Activated T-cell treated with anti-CD3 and anti-CD28 coated beads, Interleukin-2, amount 50 U/mL, for 72 hours (primary cell): ENCODE data around the gene ZNF644. TPM values are rescaled to one million over a fixed set of nuclear protein-coding genes. Genes with fewer than 3 reads are reported as not detected.
"Not testable (repeated sequence)": the region's sequence is repeated elsewhere in the genome, so short reads cannot be mapped to it uniquely, and the experiment has no call there.

Experiments
- ATAC-seq, 2 donors: fragments of 150-1000 bp; cut with Tn5 transposase; replicated peaks in 1 of 2; 2 replicates each; pipeline ENCODE4 v1.10.0; 2021; ENCODE audit warnings: moderate library complexity in 2 of 2, mild to moderate bottlenecking in 1 of 2
- DNase-seq, 2 donors: peaks; one replicate each; pipeline ENCODE4 v3.0.0; 2021 to 2022; ENCODE audit warnings: mixed read lengths in 1 of 2
- H3K27ac Mint-ChIP-seq: one replicate; pipeline ENCODE4 v1.8.0; 2022; ENCODE audit warnings: mild to moderate bottlenecking, moderate library complexity, mixed read lengths
- H3K27me3 Mint-ChIP-seq: one replicate; pipeline ENCODE4 v1.8.0; 2022; ENCODE audit warnings: low read depth, mixed read lengths
- H3K36me3 Mint-ChIP-seq, 2 donors: one replicate each; pipeline ENCODE4 v1.8.0; 2022; ENCODE audit warnings: mixed read lengths in 2 of 2, mild to moderate bottlenecking in 1 of 2; ENCODE audit not compliant: insufficient read depth in 2 of 2
- H3K4me1 Mint-ChIP-seq: one replicate; pipeline ENCODE4 v1.8.0; 2022; ENCODE audit warnings: low read depth, mixed read lengths
- H3K4me3 Mint-ChIP-seq, 2 donors: one replicate each; pipeline ENCODE4 v1.8.0; 2022; ENCODE audit warnings: mild to moderate bottlenecking in 2 of 2, mixed read lengths in 2 of 2, moderate library complexity in 2 of 2
- H3K9me3 Mint-ChIP-seq, 2 donors: one replicate each; pipeline ENCODE4 v1.8.0; 2022; ENCODE audit warnings: mixed read lengths in 2 of 2
- total RNA-seq, 2 donors: library from RNA; stranded (reverse); gene quantifications; one replicate each; pipeline ENCODE4 v1.2.3, GENCODE V29; 2022

ZNF644 gene
- 10 to 100 TPM; 54.7 to 68.6 TPM for total RNA-seq

DNA sequence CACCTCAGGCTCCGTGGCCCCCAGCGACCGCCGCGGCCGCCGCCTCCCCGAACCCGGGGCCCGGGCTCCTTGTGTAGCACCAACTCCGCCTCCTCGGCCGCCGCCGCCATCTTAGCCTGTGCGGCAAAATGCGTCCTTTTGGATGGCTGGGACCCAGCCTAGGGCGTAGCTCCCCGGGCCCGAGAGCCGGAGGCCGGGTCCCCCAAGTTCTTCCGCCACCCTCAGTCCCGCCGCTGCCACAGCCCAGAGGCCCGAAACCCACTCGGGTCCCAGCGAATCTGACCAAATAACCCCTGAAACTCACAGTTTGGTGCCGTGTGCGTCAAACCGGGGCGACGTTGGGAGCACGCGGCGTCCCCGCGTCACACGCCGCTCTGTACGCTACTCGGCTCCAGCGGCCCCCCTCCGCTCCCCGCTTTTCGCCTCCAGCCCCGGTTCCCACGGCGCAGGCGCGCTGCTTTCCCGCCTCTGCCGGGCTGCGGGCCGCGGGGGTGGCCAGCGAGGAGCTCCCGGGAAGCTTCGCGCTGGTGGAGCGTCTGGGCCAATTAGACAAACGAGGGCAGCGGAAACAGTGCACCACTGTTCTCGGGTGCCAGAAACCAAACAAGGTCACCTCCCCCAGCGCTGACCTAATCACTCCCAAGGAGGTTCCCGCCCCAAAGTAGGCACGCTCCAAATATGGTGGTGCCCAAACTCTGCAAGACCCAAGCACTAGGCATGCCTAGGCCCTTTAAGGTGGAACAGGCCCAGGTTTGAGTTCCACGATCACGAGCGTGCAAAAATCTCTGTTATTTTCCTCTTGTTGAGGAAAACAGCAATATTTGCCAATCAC lies at the start of gene ZNF644:
Gene ZNF644, minus strand, starts transcription at position 350 of the 832 bp plus-strand sequence. CDS start 39,682 bp downstream, outside the sequence.
- Mint-ChIP-seq H3K27me3 (no peaks in the 10 kb centered on the region), H3K36me3 (peaks cover 3 to 11% of the 10 kb centered on the region in 2 donors), H3K4me3 (peak within 1 kb of the TSS; percentile 91 to 98), H3K27ac (peak within 1 kb of the TSS; percentile 98), H3K9me3 (no peaks in the 10 kb centered on the region), H3K4me1 (peaks cover 58% of the 10 kb centered on the region)
- peak; percentile 86 to 87 for ATAC-seq
- DNase-seq: peak; percentile 91 to 92

DNA sequence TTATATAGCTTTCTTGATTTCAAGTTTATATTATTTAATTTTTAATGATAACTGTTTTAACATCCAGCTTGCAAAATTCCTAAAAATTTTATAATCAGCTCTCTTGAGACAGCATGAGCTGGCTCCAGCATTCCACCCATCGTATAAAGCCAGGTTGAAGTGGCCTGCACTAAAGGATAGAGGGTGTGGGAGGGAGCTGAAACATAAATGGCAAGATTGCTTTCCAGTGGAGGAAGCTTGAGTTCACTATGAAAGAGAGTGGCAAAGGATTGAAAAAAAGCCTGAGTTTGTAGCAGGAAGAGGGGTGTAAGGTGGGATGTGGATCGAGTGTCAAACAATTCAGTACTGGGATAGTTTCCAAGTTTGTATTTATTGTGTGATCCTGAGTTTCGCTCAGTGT lies 48.5 kb upstream of the ZNF644 start:
- ATAC-seq: no peak

DNA sequence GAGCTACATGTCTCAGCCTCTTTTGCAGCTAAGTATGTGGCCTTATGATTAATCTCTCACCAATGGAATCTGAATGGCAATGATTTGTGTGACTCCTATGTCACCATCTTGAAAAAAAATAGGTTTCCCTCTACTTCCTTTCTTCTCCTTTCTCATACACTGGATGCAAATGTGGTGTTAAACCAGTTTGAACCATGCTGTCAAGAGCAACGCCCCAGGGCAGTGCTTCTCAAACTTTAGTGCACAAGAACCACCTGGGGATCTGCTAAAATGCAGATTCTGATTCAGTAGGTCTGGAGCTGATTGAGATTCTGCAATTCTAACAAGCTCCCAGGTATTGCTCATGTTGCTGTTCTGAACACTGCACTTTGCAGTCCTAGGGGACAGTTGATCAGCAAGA lies 44.7 kb upstream of the ZNF644 start:
- Mint-ChIP-seq H3K27ac (no peak overlapping the region), H3K4me3 (no peak overlapping the region), H3K27me3 (peaks cover 11% of the 10 kb centered on the region), H3K36me3 (peaks cover 0 to 4% of the 10 kb centered on the region in 2 donors), H3K4me1 (peaks cover 5% of the 10 kb centered on the region), H3K9me3 (peaks cover 0 to 6% of the 10 kb centered on the region in 2 donors)
- DNase-seq (no peak), ATAC-seq (no peak)

More for the DNA sequence above, 48.5 kb upstream of the ZNF644 start:
- Mint-ChIP-seq H3K27ac (no peak overlapping the region), H3K4me1 (no peaks in the 10 kb centered on the region), H3K36me3 (no peaks in the 10 kb centered on the region), H3K9me3 (peaks cover 0 to 3% of the 10 kb centered on the region in 2 donors), H3K4me3 (no peak overlapping the region), H3K27me3 (peaks cover 11% of the 10 kb centered on the region)
- DNase-seq: no peak

DNA sequence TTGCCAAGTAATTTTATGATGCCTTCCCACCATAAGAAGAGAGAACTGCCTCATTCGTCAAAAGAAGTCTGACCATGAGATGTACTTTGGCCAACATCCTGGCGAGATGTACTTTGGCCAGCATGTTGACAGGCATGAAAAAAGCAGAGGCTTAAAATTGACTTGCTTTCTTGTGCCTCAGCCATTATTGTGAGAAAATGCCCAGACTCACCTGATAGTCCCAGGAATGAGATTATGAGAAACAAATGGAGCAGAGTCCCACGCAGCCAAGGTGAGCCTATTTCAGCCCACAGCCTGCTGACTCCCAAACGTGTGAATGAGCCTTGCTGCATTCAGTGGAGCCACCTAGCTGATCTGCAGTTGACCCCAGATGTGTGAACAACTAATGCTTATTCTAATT lies 43.5 kb upstream of the ZNF644 start:
- ATAC-seq (no peak), DNase-seq (no peak)
- peaks cover 17% of the 10 kb centered on the region for H3K27me3 Mint-ChIP-seq
- peaks cover 0 to 4% of the 10 kb centered on the region in 2 donors for H3K36me3 Mint-ChIP-seq
- H3K4me1 Mint-ChIP-seq: peaks cover 5% of the 10 kb centered on the region
- H3K4me3 Mint-ChIP-seq: no peak overlapping the region
- H3K27ac Mint-ChIP-seq: no peak overlapping the region
- H3K9me3 Mint-ChIP-seq: peaks cover 3 to 6% of the 10 kb centered on the region in 2 donors

DNA sequence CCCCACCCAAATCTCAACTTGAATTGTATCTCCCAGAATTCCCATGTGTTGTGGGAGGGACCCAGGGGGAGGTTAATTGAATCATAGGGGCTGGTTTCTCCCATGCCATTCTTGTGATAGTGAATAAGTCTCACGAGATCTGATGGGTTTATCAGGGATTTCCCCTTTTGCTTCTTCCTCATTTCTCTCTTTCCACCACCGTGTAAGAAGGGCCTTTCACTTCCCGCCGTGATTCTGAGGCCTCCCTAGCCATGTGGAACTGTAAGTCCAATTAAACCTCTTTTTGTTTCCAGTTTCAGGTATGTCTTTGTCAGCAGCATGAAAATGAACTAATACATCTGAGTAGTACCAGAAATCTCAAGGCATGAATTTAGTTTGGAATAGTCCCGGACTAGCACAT lies 41.6 kb upstream of the ZNF644 start:
- ATAC-seq, H3K27ac Mint-ChIP-seq, DNase-seq, H3K36me3 Mint-ChIP-seq, H3K9me3 Mint-ChIP-seq, H3K4me3 Mint-ChIP-seq, H3K4me1 Mint-ChIP-seq: not testable (repeated sequence)
- H3K27me3 Mint-ChIP-seq: peaks cover 14% of the 10 kb centered on the region

DNA sequence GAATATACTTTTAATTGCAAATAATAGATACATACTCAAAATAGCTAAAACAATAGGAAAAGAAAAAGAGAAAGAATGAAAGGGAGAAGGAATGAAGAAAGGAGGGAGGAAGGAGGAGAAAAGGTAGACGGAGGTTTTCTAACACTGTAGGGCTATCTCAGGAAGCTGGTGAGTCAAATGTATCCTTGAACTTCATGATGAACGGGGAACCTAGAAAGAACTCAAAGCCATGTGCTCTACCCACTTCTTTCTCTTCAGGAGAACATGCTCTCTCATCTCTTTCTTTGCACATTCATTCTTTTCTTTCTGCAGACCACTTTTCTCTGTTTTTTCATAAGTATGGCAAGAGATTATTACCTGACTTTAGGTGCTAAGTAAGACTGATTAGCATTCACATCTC lies 37.3 kb upstream of the ZNF644 start:
- Mint-ChIP-seq H3K27ac (no peak overlapping the region), H3K4me1 (peaks cover 5% of the 10 kb centered on the region), H3K9me3 (peaks cover 2 to 3% of the 10 kb centered on the region in 2 donors), H3K36me3 (peaks cover 0 to 3% of the 10 kb centered on the region in 2 donors), H3K4me3 (no peak overlapping the region), H3K27me3 (peaks cover 11% of the 10 kb centered on the region)
- DNase-seq (no peak), ATAC-seq (no peak)

DNA sequence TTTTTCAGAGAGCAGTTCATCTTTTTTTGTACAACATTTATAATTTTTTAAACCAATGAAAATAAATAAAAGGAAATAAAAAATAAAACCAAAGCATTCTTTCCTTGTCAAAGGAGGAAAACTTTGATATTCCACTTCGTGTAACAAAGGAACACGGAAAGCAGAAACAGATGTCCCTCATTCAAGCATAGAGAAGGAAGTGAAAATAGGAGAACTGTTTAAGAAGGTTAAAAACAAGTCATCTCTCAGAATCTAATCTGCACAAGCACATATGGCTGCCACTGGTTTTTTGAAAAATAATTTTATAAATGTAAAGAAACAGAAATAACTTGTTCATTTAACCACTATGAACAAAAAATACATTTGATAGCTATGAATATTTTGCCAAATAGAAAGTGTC lies 35.9 kb upstream of the ZNF644 start:
- Mint-ChIP-seq H3K36me3 (no peaks in the 10 kb centered on the region), H3K27me3 (peaks cover 11% of the 10 kb centered on the region), H3K9me3 (peaks cover 0 to 3% of the 10 kb centered on the region in 2 donors), H3K4me3 (no peak overlapping the region), H3K4me1 (no peaks in the 10 kb centered on the region), H3K27ac (no peak overlapping the region)
- no peak for DNase-seq
- ATAC-seq: no peak

DNA sequence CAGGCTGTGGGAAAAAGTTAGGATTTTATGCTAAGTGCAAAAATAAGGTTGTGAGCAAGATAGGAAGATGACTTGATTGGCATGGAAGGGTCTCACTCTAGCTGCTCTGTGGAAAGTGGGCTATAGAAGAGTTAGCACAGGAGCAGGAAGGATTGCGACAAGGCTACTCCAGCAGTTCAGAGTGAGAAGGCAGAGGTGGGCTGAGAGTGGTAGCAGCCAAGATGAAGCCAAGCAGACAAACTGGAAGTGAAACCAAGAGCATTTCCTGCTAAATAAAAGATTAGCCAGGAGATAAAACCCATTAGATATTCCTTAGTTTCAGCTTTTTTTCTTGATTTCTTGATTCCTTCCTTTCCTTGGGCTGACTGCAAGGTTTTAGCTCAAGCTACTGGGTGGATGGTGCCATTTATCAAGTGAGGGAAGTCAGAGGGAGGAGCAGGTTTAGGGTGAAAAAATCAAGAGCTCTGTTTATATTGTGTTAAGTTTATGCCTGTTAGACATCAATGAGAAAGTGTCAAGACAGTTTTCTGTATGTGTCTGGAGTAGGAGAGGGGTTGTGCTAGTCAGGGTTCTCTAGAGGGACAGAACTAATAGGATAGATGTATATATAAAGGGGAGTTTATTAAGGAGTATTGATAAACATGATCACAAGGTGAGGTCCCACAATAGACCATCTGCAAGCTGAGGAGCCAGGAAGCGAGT lies 33.1 kb upstream of the ZNF644 start:
- H3K27ac Mint-ChIP-seq: no peak overlapping the region
- H3K4me1 Mint-ChIP-seq: no peaks in the 10 kb centered on the region
- H3K4me3 Mint-ChIP-seq: no peak overlapping the region
- peaks cover under 1% of the 10 kb centered on the region for H3K27me3 Mint-ChIP-seq
- H3K9me3 Mint-ChIP-seq: no peaks in the 10 kb centered on the region
- no peaks in the 10 kb centered on the region for H3K36me3 Mint-ChIP-seq
- no peak for ATAC-seq
- no peak for DNase-seq

DNA sequence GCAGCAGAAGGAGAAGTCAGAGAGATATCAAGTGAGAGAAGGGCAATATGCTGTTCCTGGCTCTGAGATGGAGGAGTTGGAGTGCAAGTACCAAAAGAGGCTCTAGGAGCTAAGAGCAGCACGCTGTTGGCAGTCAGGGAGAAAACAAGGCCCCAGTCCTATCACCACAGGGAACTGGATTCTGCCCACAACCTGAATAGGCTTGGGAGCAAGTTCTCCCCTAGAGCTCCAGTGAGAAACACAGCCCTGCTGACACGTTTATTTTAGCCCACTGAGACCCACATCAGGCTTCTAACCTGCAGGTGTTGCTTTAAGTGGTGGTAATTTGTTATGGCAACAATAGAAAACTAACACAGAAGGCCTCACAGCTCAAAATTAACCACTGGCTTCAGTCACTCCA lies 31.8 kb upstream of the ZNF644 start:
- ATAC-seq (no peak), DNase-seq (no peak)
- Mint-ChIP-seq H3K27me3 (no peaks in the 10 kb centered on the region), H3K36me3 (no peaks in the 10 kb centered on the region), H3K9me3 (no peaks in the 10 kb centered on the region), H3K27ac (no peak overlapping the region), H3K4me1 (no peaks in the 10 kb centered on the region), H3K4me3 (no peak overlapping the region)

DNA sequence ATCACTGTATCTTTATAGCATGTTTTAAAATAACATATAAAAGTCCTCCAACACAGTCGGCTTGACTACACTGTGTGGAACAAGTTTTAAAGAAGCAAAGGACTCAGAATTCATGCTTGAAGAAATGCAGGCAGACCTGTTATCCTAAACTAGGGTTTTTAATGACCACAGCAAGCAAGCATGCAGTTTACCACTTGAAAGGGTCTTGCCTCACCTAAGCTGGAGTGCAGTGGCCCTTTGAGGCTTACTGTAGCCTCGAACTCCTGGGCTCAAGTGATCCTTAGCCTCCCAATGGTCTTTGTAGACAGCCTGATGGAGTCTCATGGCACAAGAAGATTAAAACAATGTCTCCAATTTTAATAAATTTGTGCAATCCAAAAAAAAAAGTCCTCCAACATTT lies 27.7 kb upstream of the ZNF644 start:
- H3K27ac Mint-ChIP-seq, DNase-seq, H3K27me3 Mint-ChIP-seq, H3K36me3 Mint-ChIP-seq, ATAC-seq, H3K9me3 Mint-ChIP-seq, H3K4me3 Mint-ChIP-seq, H3K4me1 Mint-ChIP-seq: not testable (repeated sequence)

DNA sequence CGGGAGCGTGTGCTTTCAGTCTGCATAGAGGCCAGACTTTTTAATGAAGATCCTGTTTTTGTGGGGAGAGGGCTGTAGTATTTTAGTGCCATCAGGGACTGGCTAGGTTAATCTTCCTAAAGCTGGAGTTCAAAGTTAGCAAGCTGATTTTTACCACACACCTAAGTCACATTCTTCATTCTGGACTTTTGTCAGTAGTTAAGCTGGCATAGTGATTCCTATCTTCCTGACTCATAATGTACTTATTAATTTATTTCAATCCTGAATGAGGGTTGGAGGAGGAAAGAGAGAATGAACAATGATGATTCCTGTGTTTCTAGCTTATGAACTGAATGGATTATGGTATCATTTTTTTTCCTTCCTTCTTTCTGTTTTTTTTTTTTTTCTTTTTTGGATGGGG lies 24.9 kb upstream of the ZNF644 start:
- DNase-seq (no peak), ATAC-seq (no peak)
- Mint-ChIP-seq H3K4me3 (no peak overlapping the region), H3K9me3 (peaks cover 0 to 3% of the 10 kb centered on the region in 2 donors), H3K27me3 (no peaks in the 10 kb centered on the region), H3K27ac (no peak overlapping the region), H3K4me1 (no peaks in the 10 kb centered on the region), H3K36me3 (no peaks in the 10 kb centered on the region)

DNA sequence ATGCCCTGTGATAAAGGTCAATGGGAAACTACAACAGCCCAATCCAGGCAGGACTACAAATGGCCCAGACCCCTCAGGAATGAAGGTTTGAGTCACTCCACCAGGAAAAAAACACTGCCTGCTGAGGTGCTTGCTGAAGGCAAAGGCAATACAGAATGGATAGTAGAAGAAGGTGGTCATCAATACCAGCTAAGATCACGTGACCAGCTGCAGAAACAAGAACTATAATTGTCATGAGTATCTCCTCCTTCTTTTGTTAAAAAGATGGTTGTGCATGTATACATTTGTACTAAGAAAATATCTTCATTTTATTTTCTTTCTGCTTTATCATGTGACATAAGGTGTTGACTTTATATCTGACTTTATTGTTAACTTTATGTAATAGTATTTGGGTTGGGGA lies 23.4 kb upstream of the ZNF644 start:
- no peaks in the 10 kb centered on the region for H3K27me3 Mint-ChIP-seq
- ATAC-seq (no peak), DNase-seq (no peak)
- H3K9me3 Mint-ChIP-seq: peaks cover 3 to 5% of the 10 kb centered on the region in 2 donors
- no peak overlapping the region for H3K4me3 Mint-ChIP-seq
- H3K27ac Mint-ChIP-seq: no peak overlapping the region
- no peaks in the 10 kb centered on the region for H3K4me1 Mint-ChIP-seq
- H3K36me3 Mint-ChIP-seq: peaks cover 3 to 5% of the 10 kb centered on the region in 2 donors

DNA sequence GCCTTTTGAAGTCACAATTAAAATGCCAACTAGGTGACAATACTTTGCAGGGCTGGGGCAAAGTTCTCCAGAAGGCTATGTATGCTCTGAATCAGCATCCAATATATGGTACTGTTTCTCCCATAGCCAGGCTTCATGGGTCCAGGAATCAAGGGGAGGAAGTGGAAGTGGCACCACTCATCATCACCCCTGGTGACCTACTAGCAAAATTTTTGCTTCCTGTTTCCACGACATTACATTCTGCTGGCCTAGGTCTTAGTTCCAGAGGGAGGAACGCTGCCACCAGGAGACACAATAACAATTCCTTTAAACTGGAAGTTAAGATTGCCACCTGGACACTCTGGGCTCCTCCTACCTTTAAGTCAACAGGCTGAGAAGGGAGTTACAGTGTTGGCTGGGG lies 22.9 kb upstream of the ZNF644 start:
- not testable (repeated sequence) for H3K36me3 Mint-ChIP-seq, H3K4me3 Mint-ChIP-seq, H3K27me3 Mint-ChIP-seq, ATAC-seq, H3K27ac Mint-ChIP-seq, DNase-seq, H3K9me3 Mint-ChIP-seq, H3K4me1 Mint-ChIP-seq
